T follicular helper cell (primary cell): ENCODE measurements around the gene VAMP5.
"Not testable (repeated sequence)": the region's sequence is repeated elsewhere in the genome, so short reads cannot be mapped to it uniquely, and the experiment has no call there.

Experiments
- DNase-seq: peaks from one replicate; pipeline ENCODE4 v3.0.0-alpha.2; 2020; ENCODE audit warnings: low read depth

The VAMP5 gene

GRCh38 chr2:85601771-85602475, 17.7 kb downstream of the VAMP5 start:
- DNase-seq, result no peak

DNA sequence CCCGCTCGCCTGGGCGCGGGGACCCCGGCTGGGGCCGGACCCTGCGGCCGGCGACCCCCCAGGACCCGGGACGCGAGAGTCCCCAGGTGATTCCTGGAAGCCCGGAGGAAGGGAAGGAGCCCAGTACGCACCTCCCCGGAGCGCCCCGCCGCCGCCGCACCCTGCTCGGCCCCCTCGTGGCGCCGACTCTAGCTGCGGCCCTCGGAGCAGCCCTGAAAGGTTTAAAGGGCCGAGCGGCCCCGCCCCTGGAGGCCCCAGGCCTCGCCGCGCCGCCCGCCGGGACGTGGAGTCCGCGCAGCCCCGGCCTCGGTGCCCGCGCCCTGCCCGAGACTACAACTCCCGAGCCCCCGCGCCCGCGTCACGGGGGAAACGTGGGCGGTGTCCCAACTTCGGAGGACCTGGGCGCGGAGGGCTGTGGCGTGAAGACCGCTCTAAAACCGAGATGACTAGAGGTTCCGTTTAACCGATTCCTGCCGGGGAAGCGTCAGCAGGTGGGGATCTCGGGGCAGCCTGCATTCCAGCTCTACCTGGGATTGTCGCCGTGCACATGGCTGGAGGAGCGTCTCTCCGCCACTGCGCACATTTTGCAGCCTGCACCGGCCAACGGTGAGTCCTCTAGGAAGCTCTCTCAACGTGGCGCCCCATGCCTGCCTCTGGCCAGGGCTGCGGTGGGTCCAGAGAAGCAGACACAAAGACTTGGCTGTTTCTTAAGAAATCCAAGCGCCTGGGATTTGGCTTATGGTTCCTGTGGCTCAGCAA, 18.4 kb downstream of the VAMP5 start, which contains the start of gene TMEM150A:
TSS of gene TMEM150A (minus strand) at position 223 of the 759 bp plus-strand sequence. CDS start 750 bp downstream, outside the sequence.
- peak; percentile 69 for DNase-seq

GRCh38 chr2:85604133-85604444, 19.9 kb downstream of the VAMP5 start:
- not testable (repeated sequence) for DNase-seq

DNA sequence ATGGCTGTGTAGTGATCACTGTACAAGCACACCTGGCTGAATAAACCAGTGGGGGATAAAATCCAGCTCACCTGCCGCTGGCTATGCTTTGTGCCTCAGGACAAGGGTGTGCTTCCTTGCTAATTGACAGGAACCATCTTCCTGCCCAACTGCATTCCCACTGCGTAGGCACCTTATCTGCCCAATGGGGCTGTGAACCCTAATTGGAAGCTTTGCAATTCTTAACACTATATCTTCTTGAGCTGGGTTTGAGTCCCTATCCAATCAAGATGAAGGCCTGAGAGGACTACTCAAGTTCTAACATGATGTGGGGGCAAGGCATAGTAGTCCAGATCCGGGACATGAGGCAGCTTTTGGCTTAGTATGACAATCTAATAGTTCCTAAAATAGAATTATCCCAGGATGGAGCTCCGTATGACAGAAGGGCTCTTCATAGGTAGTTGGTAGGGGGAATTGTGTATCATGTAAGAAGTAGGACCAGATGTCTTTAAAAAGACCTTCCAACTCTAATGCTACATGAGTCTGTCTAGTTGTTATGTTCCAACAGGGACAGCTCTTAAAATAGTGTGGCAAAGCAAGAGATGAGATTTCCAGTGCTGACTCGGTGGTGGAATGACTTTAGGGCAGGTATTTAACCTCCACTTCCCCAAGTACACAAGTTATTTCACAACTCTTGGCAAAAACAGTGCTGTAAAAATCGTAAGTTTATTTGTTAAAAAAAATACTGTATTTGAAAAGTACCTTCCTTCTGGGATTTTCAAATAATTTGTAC, 20.5 kb downstream of the VAMP5 start:
- DNase-seq, result no peak

DNA sequence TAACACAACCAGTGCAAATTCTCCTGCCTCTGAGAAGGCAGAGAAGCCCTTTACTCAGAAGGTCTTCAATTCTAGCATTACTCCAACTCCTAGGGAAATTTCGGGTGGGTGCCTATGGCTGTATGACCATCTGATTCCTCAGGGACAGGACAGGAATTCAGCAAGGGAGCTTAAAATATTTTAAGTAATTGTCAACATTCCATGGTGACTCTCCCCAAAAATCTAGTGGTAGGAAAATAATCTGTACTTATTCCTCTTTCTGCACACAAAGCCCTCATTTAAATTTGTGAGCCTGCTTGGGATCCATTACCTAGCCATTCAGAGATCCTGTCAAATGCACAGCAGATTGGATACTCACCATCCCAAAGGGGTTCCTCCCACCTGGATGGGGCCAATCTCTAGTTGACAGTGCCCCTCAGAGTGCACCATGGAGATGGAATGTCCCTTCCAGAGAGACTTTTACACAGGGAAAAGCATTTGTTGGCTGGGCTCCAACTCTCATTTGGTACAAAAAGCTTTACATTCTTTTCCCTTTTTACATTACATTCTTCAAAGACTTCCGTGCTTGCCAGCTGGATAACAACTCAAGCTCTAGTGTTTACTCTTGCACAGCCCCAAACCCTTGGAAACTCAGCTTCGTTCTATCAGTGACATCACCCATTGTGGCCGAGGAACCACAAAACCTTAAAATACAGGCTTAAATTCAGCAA, 21.3 kb downstream of the VAMP5 start:
- DNase-seq, result no peak

- DNase-seq, result no peak
Measured at GRCh38 chr2:85606116-85606455, 21.9 kb downstream of the VAMP5 start.

GRCh38 chr2:85607268-85608215, 23.3 kb downstream of the VAMP5 start:
- no peak for DNase-seq

- DNase-seq, result no peak
Measured at GRCh38 chr2:85611217-85611704, 27.0 kb downstream of the VAMP5 start.

DNA sequence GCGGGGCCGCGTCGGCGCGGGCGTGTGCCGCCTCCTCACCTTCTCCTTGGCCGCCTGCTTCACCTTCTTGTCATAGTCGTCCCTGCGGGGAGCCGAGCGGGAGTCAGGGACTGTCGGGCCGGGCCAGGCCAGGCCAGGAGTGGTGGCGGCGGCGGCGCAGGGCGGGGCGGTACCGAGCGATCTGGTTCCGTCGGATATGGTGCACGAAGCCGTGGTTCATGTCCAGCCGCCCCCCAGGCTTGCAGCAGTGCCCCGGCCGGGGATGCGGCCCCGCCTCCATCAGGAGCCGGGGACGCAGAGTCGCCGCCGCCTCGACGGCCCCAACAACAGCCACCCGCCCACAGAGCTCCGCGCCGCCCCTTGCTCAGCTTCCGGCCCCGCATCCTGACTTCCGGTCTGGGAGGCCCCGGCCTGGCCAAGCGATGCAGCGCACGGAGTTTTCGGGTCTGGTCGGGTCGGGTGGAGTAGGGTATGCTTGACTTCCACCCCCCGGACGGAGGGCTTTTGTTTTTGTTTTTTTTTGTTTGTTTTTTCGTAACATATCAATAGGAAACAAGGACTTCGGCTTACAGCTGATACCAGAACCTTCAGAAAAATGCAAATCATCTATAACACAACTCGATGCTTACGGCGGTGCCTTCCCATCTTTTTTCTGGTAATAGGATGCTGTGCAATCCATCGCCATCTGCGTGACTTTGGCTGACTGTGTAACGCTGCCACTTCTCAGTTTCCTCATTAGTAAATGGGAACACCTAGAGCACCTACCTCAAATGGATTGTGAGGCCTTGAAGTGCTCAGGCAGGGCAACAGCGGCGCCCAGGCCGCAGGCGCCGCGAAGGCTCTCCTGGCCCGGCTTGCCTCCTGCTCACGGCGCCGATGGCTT, 27.7 kb downstream of the VAMP5 start, which contains the start of gene C2orf68:
TSS of gene C2orf68 (minus strand) at position 362 of the 883 bp plus-strand sequence. CDS start at position 280, 82 bp downstream.
- DNase-seq, result peak; percentile 67

- DNase-seq, result no peak
Measured at GRCh38 chr2:85613717-85614515, 29.7 kb downstream of the VAMP5 start.

DNA sequence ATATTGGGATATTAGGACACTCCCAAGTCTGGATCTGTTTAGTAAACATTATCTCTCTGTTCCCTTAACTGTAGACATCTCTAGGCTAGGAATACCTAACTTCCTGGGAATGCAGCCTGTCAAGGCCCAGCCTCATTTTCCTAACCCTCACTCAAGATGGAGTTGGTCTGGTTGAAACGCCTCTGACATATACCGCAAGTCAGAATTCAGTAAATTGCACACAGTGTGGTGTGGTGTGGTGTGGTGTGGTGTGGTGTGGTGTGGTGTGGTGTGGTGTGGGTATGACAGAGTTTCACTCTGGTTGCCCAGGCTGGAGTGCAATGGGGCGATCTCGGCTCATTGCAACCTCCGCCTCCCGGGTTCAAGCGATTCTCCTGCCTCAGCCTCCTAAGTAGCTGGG, 30.5 kb downstream of the VAMP5 start:
- DNase-seq, result not testable (repeated sequence)

GRCh38 chr2:85615413-85615728, 31.1 kb downstream of the VAMP5 start:
- no peak for DNase-seq

GRCh38 chr2:85617723-85618122, 33.5 kb downstream of the VAMP5 start:
- not testable (repeated sequence) for DNase-seq

- no peak for DNase-seq
Measured at GRCh38 chr2:85619617-85620016, 35.4 kb downstream of the VAMP5 start.

DNA sequence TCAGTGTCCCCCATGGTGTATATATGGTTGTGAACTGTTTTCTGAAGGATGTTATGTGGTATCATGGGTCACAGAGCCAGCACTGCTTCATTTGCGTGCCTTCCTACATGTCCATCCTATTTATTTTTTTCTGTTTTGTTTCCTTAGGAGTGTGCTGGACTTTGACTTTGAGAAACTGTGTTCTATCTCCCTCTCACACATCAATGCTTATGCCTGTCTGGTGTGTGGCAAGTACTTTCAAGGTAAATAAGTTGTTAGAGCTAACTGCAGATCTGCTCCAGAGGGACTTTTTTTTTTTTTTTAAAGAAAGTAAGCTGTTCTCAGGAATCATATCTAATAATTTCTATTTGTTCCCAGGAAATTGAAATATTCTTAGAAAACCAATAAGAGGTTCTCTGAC, 37.1 kb downstream of the VAMP5 start:
- DNase-seq, result no peak

GRCh38 chr2:85623991-85624390, 39.8 kb downstream of the VAMP5 start:
- no peak for DNase-seq

GRCh38 chr2:85628658-85629057, 44.4 kb downstream of the VAMP5 start:
- DNase-seq, result no peak

- DNase-seq, result no peak
Measured at GRCh38 chr2:85631316-85631715, 47.1 kb downstream of the VAMP5 start.

DNA sequence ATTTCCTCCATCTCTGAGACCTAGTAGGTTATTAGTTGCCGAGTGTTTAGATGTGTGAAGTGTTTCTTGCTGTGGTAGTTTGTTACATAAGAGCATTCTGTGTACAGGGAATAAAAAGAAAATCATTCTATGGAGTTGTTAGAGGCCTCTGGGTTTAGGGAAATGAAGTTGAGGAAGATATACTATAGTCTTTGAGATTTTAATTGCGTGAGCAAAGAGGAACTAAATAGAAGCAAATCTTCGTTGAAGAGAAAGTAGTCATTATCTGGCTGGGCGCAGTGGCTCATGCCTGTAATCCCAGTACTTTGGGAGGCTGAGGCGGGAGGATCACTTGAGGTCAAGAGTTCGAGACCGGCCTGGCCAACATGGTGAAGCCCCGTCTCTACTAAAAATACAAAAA, 50.8 kb downstream of the VAMP5 start:
- DNase-seq, result no peak
